Measurements from ENCODE around the gene TBC1D22B.

- TF ChIP-seq EZH2 (IDR thresholded peaks at IDR 0.05; ENCODE audit: insufficient read depth, poor library complexity, severe bottlenecking) (no peak), EZH2phosphoT487 (IDR thresholded peaks at IDR 0.05; ENCODE audit: insufficient read depth, low read depth) (no peak)
These were observed 48.8 kb upstream of the TBC1D22B start for GRCh38 chr6:37208793-37209192.
